SH-SY5Y (cell line): Measurements from ENCODE around the gene ADAMTS4.

Experiments used
- GATA2 ChIP-seq: IDR thresholded peaks from 2 replicates; pipeline ENCODE4 v1.6.1; 2011; ENCODE audit warnings: mild to moderate bottlenecking, low read depth, low read length
- GATA3 ChIP-seq: IDR thresholded peaks from 2 replicates; pipeline ENCODE4 v1.6.1; 2011; ENCODE audit warnings: low read depth, mild to moderate bottlenecking, low read length, moderate library complexity

GRCh38 chr1:161209790-161210409 lies 11.0 kb upstream of the ADAMTS4 start:
- TF ChIP-seq GATA3 = no peak
- TF ChIP-seq GATA2 = no peak
